ENCODE measurements around the gene RPS2. TPM values are rescaled to one million over a fixed set of nuclear protein-coding genes. Genes with fewer than 3 reads are reported as not detected.

Gene RPS2
- total RNA-seq, 1 experiment from 2014 or later = 3,874 TPM

- no peak overlapping the region for H4K5ac ChIP-seq (ENCODE audit: insufficient read length, low read depth, low read length)
- H2AFZ ChIP-seq (ENCODE audit: low read length) = no peak overlapping the region
- Mint-ChIP-seq H3K4me1 (peaks cover 3 to 49% of the 10 kb centered on the region in 2 experiments), H3K27ac (no peak overlapping the region), H3K9me3 (no peaks in the 10 kb centered on the region), H3K27me3 (ENCODE audit: low read depth) (peaks cover 54% of the 10 kb centered on the region), H3K36me3 (ENCODE audit: insufficient read depth in 1 of 3, low read depth in 3 of 3) (no peaks in the 10 kb centered on the region), H3K4me3 (peak overlapping the region in 1 of 2 experiments; percentile 32; a peak in 1 of 5 replicates)
- H2BK20ac ChIP-seq (ENCODE audit: low read depth, low read length, poor library complexity, severe bottlenecking) = no peak overlapping the region
- no peak overlapping the region for H3K18ac ChIP-seq (ENCODE audit: insufficient read length, low read depth, low read length)
- H3K79me1 ChIP-seq (ENCODE audit: insufficient read depth, low read depth, low read length, poor library complexity, severe bottlenecking) = no peaks in the 10 kb centered on the region
- H2BK120ac ChIP-seq (ENCODE audit: low read depth, low read length, poor library complexity, severe bottlenecking) = no peak overlapping the region
- H4K8ac ChIP-seq (replicated peaks; ENCODE audit: insufficient read length, low read depth, low read length) = no peak overlapping the region
- H4K20me1 ChIP-seq (ENCODE audit: control insufficient read depth, insufficient read depth, insufficient read length) = no peaks in the 10 kb centered on the region
- no peak overlapping the region; the same call in 1 of the 2 replicates for H3K14ac ChIP-seq (ENCODE audit: insufficient read depth, low read length)
- no peaks in the 10 kb centered on the region for H3K79me2 ChIP-seq (ENCODE audit: insufficient read depth, low read length)
- H3T11ph ChIP-seq (ENCODE audit: low read length) = no peak overlapping the region
- no peaks in the 10 kb centered on the region; the same call in 1 of the 2 replicates for H3K4me1 ChIP-seq (ENCODE audit: insufficient read depth, low read length)
- WGBS (ENCODE audit: extremely low coverage, insufficient read length, low lambda C conversion rate) = no CpG with 5 or more reads among the region's 15 CpGs
- no peak overlapping the region for H2BK15ac ChIP-seq (ENCODE audit: low read depth, low read length)
- H3K9ac ChIP-seq (ENCODE audit: extremely low read depth, insufficient read length, low read length) = no peak overlapping the region
- no peak overlapping the region for H3K4ac ChIP-seq (ENCODE audit: low read depth, low read length)
- H3K56ac ChIP-seq (ENCODE audit: insufficient read length, low read depth, low read length) = no peak overlapping the region
- H3K23me2 ChIP-seq (ENCODE audit: insufficient read length, low read depth, low read length, poor library complexity, severe bottlenecking) = peaks cover 4% of the 10 kb centered on the region
- no peak overlapping the region for H3K4me2 ChIP-seq (ENCODE audit: insufficient read depth, insufficient read length, low read length)
- H3K27me3 ChIP-seq (ENCODE audit: insufficient read depth, low read length) = peaks cover 27% of the 10 kb centered on the region
- no peak overlapping the region for H2BK12ac ChIP-seq (ENCODE audit: insufficient read length, low read depth, low read length)
- H3K27ac ChIP-seq (ENCODE audit: insufficient read length, low read depth, low read length) = no peak overlapping the region
- H4K91ac ChIP-seq (ENCODE audit: insufficient read length, low read depth, low read length) = no peak overlapping the region
- no peak for DNase-seq
- no peak overlapping the region for H2BK5ac ChIP-seq (ENCODE audit: insufficient read length, low read length)
- no peak for TF ChIP-seq CTCF (conservative IDR thresholded peaks at IDR 0.05)
- no peaks in the 10 kb centered on the region for H3K9me3 ChIP-seq (ENCODE audit: control insufficient read depth, low read depth, low read length)
- no peak overlapping the region for H2AK5ac ChIP-seq (ENCODE audit: insufficient read length, low read length)
- H3K23ac ChIP-seq (ENCODE audit: insufficient read length, low read depth, low read length) = no peak overlapping the region
Measured at GRCh38 chr16:1914084-1914608, 50.5 kb downstream of the RPS2 start.

Measured in H9 (cell line).